Caco-2 (cell line): ENCODE data around the gene PLSCR3. TPM values are rescaled to one million over a fixed set of nuclear protein-coding genes. Genes with fewer than 3 reads are reported as not detected.

ENCODE experiments used
- BruUV-seq: library from RNA; stranded (reverse); fragments of 400-500 nt; replicated peaks from 2 replicates; lab custom pipeline; 2021; lab: Mats Ljungman, UMichigan
- CTCF ChIA-PET: fragments of 300-600 bp; sonication (Branson Sonifier 250); formaldehyde crosslinking; loops from one replicate; lab custom pipeline; 2022; ENCODE audit warnings: antibody characterized with exemption; lab: Charles Lee
- POLR2A ChIA-PET: fragments of 300-600 bp; sonication (Branson Sonifier 250); formaldehyde crosslinking; loops from one replicate; lab custom pipeline; 2022; ENCODE audit warnings: antibody characterized with exemption; lab: Charles Lee
- DNase-seq, 2 experiments: peaks; one replicate each; pipeline versions ENCODE4 v3.0.0 to v3.0.0-alpha.2; 2020 to 2022
- H3K27me3 ChIP-seq: replicated peaks from 2 replicates; pipeline ENCODE4 v1.6.0; 2011; ENCODE audit warnings: low read length; ENCODE audit not compliant: control insufficient read depth, insufficient read depth
- H3K36me3 ChIP-seq: 2 replicates; pipeline ENCODE4 v1.5.1; 2011; ENCODE audit warnings: low read length; ENCODE audit not compliant: control insufficient read depth, insufficient read depth
- H3K4me1 ChIP-seq: fragments of 250-450 bp; sonication (Bioruptor Pico); 2 replicates; pipeline ENCODE4 v1.5.1; 2020; ENCODE audit warnings: mild to moderate bottlenecking
- H3K4me3 ChIP-seq: 2 replicates; pipeline ENCODE4 v1.5.1; 2011; ENCODE audit warnings: low read depth, mild to moderate bottlenecking, control low read depth, low read length
- H3K9me3 ChIP-seq: fragments of 250-450 bp; sonication (Bioruptor Pico); 2 replicates; pipeline ENCODE4 v1.5.1; 2020; ENCODE audit warnings: mild to moderate bottlenecking, moderate library complexity
- H3K27ac Mint-ChIP-seq: one replicate; pipeline ENCODE4 v1.8.0; 2022; ENCODE audit warnings: mixed read lengths; ENCODE audit not compliant: unreplicated experiment
- H3K27me3 Mint-ChIP-seq: one replicate; pipeline ENCODE4 v1.8.0; 2022; ENCODE audit warnings: mixed read lengths; ENCODE audit not compliant: insufficient read depth, unreplicated experiment
- H3K36me3 Mint-ChIP-seq: one replicate; pipeline ENCODE4 v1.8.0; 2022; ENCODE audit warnings: mild to moderate bottlenecking, mixed read lengths; ENCODE audit not compliant: insufficient read depth, unreplicated experiment
- H3K4me1 Mint-ChIP-seq: one replicate; pipeline ENCODE4 v1.8.0; 2022; ENCODE audit warnings: low read depth, mixed read lengths; ENCODE audit not compliant: unreplicated experiment
- H3K4me3 Mint-ChIP-seq: one replicate; pipeline ENCODE4 v1.8.0; 2022; ENCODE audit warnings: mild to moderate bottlenecking, moderate library complexity, mixed read lengths; ENCODE audit not compliant: unreplicated experiment
- H3K9me3 Mint-ChIP-seq: one replicate; pipeline ENCODE4 v1.8.0; 2022; ENCODE audit warnings: mixed read lengths; ENCODE audit not compliant: unreplicated experiment
- intact Hi-C: fragments of 100-400 bp; cut with micrococcal nuclease; formaldehyde crosslinking; loops from one replicate; pipeline ENCODE4 v1.10.0; 2022; ENCODE audit not compliant: unreplicated experiment
- total RNA-seq: library from RNA; stranded (reverse); gene quantifications from 2 replicates; pipeline ENCODE4 v1.2.3, GENCODE V29; 2022
- TF ChIP-seq, protein P1 (sequence below), 2 experiments: fragments of 200-600 bp in 1 of 2; IDR thresholded peaks; 1 replicate in 1 of 2; 2 replicates in 1 of 2; pipeline versions ENCODE4 v1.5.1 to v1.8.0; 2011 to 2022; ENCODE audit warnings: antibody characterized with exemption in 1 of 2, control low read depth in 1 of 2, inconsistent platforms in 1 of 2, low read depth in 1 of 2, low read length in 1 of 2, mild to moderate bottlenecking in 1 of 2, moderate library complexity in 1 of 2; ENCODE audit not compliant: insufficient read depth in 1 of 2, severe bottlenecking in 1 of 2, unreplicated experiment in 1 of 2

The PLSCR3 gene
- total RNA-seq, 1 experiment from 2014 or later = 14.5 TPM

GRCh38 chr17:7440113-7440833 lies 45.9 kb upstream of the PLSCR3 start:
- Histone ChIP-seq H3K4me3 (peak overlapping the region; percentile 37), H3K27me3 (no peaks in the 10 kb centered on the region), H3K4me1 (no peaks in the 10 kb centered on the region), H3K36me3 (no peaks in the 10 kb centered on the region), H3K9me3 (no peaks in the 10 kb centered on the region)
- CTCF ChIA-PET = interaction anchor here (0.5 to 1.7 kb wide), 4 partner anchors 35 to 244 kb away, joined by 3 to 8 read pairs (median 4); no protein-coding TSS in a partner anchor
- no peaks in the 10 kb centered on the region for H3K27me3 Mint-ChIP-seq
- H3K36me3 Mint-ChIP-seq = peaks cover 17% of the 10 kb centered on the region
- DNase-seq = peak in 1 of 2 experiments; percentile 41
- H3K4me1 Mint-ChIP-seq = peaks cover 6% of the 10 kb centered on the region
- H3K9me3 Mint-ChIP-seq = no peaks in the 10 kb centered on the region
- TF ChIP-seq, protein P1, sequence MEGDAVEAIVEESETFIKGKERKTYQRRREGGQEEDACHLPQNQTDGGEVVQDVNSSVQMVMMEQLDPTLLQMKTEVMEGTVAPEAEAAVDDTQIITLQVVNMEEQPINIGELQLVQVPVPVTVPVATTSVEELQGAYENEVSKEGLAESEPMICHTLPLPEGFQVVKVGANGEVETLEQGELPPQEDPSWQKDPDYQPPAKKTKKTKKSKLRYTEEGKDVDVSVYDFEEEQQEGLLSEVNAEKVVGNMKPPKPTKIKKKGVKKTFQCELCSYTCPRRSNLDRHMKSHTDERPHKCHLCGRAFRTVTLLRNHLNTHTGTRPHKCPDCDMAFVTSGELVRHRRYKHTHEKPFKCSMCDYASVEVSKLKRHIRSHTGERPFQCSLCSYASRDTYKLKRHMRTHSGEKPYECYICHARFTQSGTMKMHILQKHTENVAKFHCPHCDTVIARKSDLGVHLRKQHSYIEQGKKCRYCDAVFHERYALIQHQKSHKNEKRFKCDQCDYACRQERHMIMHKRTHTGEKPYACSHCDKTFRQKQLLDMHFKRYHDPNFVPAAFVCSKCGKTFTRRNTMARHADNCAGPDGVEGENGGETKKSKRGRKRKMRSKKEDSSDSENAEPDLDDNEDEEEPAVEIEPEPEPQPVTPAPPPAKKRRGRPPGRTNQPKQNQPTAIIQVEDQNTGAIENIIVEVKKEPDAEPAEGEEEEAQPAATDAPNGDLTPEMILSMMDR (IDR thresholded peaks at IDR 0.05; ENCODE audit: insufficient read depth in 1 of 2, low read depth in 1 of 2, low read length in 1 of 2, severe bottlenecking in 1 of 2, unreplicated experiment in 1 of 2) = no peak
- H3K4me3 Mint-ChIP-seq = peak overlapping the region; percentile 89
- H3K27ac Mint-ChIP-seq = no peak overlapping the region
- intact Hi-C loops = no loop called here
- no TSS peak for BruUV-seq
- POLR2A ChIA-PET = interaction anchor here (0.6 kb wide), 1 partner anchor 85 kb away, joined by 3 read pairs; the partner anchor contains the start of gene TMEM95

- Histone ChIP-seq H3K36me3 (no peaks in the 10 kb centered on the region), H3K9me3 (no peaks in the 10 kb centered on the region), H3K4me1 (no peaks in the 10 kb centered on the region), H3K4me3 (peak within 1 kb of the TSS; percentile 37), H3K27me3 (no peaks in the 10 kb centered on the region)
- TF ChIP-seq, protein P1 (IDR thresholded peaks at IDR 0.05; ENCODE audit: insufficient read depth in 1 of 2, low read depth in 1 of 2, low read length in 1 of 2, severe bottlenecking in 1 of 2, unreplicated experiment in 1 of 2) = no peak
- CTCF ChIA-PET = interaction anchor here (0.5 to 1.7 kb wide), 2 partner anchors 36 to 63 kb away, joined by 5 to 8 read pairs; no protein-coding TSS in a partner anchor
- no peaks in the 10 kb centered on the region for H3K9me3 Mint-ChIP-seq
- H3K4me3 Mint-ChIP-seq = peak within 1 kb of the TSS; percentile 89
- POLR2A ChIA-PET = interaction anchor here (0.7 kb wide), 1 partner anchor 202 kb away, joined by 3 read pairs; no protein-coding TSS in a partner anchor
- H3K27ac Mint-ChIP-seq = no peak within 1 kb of the TSS
- DNase-seq = peak in 1 of 2 experiments; percentile 15
- no TSS peak for BruUV-seq
- intact Hi-C loops = loop anchor here (5.0 kb wide), 2 partner anchors 82 to 248 kb away; partner anchors contain the start of genes TMEM95, TP53 and WRAP53
- H3K4me1 Mint-ChIP-seq = peaks cover 6% of the 10 kb centered on the region
- H3K27me3 Mint-ChIP-seq = no peaks in the 10 kb centered on the region
- H3K36me3 Mint-ChIP-seq = peaks cover 23% of the 10 kb centered on the region
Observed at GRCh38 chr17:7439462-7440112, 45.3 kb upstream of the PLSCR3 start, which contains the start of gene FGF11. Gene FGF11 (plus strand): TSS chr17:7439512. CDS start chr17:7439621, 109 bp downstream.
